Smooth muscle cell (in vitro differentiated cells): Measurements from ENCODE around the gene SLC36A1. TPM values are rescaled to one million over a fixed set of nuclear protein-coding genes. Genes with fewer than 3 reads are reported as not detected.

Experiments
- DNase-seq: peaks from one replicate; lab custom pipeline; 2025; ENCODE audit not compliant: unreplicated experiment; lab: John Stamatoyannopoulos, UW
- H2AFZ ChIP-seq: fragments of 200-600 bp; sonication (generic); 2 replicates; pipeline ENCODE4 v1.6.0; 2016; ENCODE audit warnings: antibody characterized with exemption, low read depth, mild to moderate bottlenecking
- H3F3A ChIP-seq: fragments of 200-600 bp; sonication (generic); 2 replicates; pipeline ENCODE4 v1.6.0; 2017; ENCODE audit warnings: antibody characterized with exemption, low read depth
- H3K27ac ChIP-seq: fragments of 200-600 bp; sonication (generic); 2 replicates; pipeline ENCODE4 v1.5.1; 2016; ENCODE audit warnings: low read depth, mild to moderate bottlenecking
- H3K27me3 ChIP-seq: fragments of 200-600 bp; sonication (generic); 2 replicates; pipeline ENCODE4 v1.6.1; 2016; ENCODE audit warnings: low read depth, mild to moderate bottlenecking
- H3K36me3 ChIP-seq: fragments of 200-600 bp; sonication (generic); 2 replicates; pipeline ENCODE4 v1.5.1; 2016; ENCODE audit warnings: low read depth
- H3K4me1 ChIP-seq: fragments of 200-600 bp; sonication (generic); 2 replicates; pipeline ENCODE4 v1.5.1; 2016; ENCODE audit warnings: low read depth
- H3K4me2 ChIP-seq: fragments of 200-600 bp; sonication (generic); 2 replicates; pipeline ENCODE4 v1.6.0; 2016; ENCODE audit warnings: mild to moderate bottlenecking
- H3K4me3 ChIP-seq: fragments of 200-600 bp; sonication (generic); 2 replicates; pipeline ENCODE4 v1.5.1; 2016; ENCODE audit warnings: mild to moderate bottlenecking
- H3K79me2 ChIP-seq: fragments of 200-600 bp; sonication (generic); 2 replicates; pipeline ENCODE4 v1.6.0; 2016; ENCODE audit warnings: low read depth, mild to moderate bottlenecking
- H3K9ac ChIP-seq: fragments of 200-600 bp; sonication (generic); 2 replicates; pipeline ENCODE4 v1.6.0; 2016; ENCODE audit warnings: low read depth
- H3K9me3 ChIP-seq: fragments of 200-600 bp; sonication (generic); replicated peaks from 2 replicates; pipeline ENCODE4 v1.5.1; 2016; ENCODE audit warnings: low read depth
- H4K20me1 ChIP-seq: fragments of 200-600 bp; sonication (generic); 2 replicates; pipeline ENCODE4 v1.6.0; 2016; ENCODE audit warnings: low read depth
- WGBS: methylation state at CpG from one replicate; pipeline ENCODE4 v1.1.7; 2016; ENCODE audit warnings: low lambda C conversion rate; 5-methylcytosine and 5-hydroxymethylcytosine counted together
- polyA plus RNA-seq: library from polyadenylated mRNA; unstranded; fragments of >200 nt; fragmentation: Nextera tagmentation; extraction: Ambion mirVana; gene quantifications from 2 replicates; pipeline ENCODE4 v1.2.1, GENCODE V29; 2016
- total RNA-seq: library from RNA; depleted of rRNA; stranded (reverse); fragments of >200 nt; gene quantifications from 2 replicates; pipeline ENCODE4 v1.2.3, GENCODE V29; 2014
- TF ChIP-seq, protein P1 (sequence below): fragments of 200-600 bp; sonication (generic); IDR thresholded peaks from 2 replicates; pipeline ENCODE4 v1.5.1; 2017; ENCODE audit warnings: borderline replicate concordance, mild to moderate bottlenecking, antibody characterized with exemption; ENCODE audit not compliant: insufficient read depth, poor library complexity, severe bottlenecking

The SLC36A1 gene
- total and polyA plus RNA-seq, 2 experiments from 2014 or later, result 6.9 to 8.8 TPM

DNA sequence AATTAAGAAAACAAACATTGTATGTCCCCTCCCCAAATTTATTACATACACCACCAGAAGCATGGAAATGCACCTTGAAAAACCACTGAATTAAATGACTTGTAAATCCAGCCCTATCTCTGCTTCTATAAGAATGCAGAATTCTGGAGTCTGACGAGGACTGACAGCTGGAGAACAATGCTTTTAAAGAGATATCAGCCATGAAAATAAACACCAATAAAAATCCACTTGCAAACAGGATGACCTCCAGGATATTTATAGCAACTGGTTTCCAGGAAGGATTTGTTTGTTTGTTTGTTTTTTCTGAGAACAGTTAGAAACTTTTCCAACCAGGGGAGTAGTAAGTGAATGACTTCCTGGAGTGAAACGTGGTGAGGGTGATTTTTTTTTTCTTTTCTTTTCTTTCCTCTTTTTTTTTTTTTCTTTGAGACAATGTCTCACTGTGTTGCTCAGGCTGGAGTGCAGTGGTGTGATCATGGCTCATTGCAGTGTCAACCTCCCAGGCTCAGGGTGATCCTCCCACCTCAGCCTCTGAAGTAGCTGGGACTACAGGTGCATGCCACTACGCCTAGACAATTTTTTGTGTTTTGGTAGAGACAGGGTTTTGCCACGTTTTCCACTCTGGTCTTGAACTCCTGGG lies 38.7 kb upstream of the SLC36A1 start:
- no peak for DNase-seq
- no peak overlapping the region for H3K9ac ChIP-seq
- H3F3A ChIP-seq, result no peaks in the 10 kb centered on the region
- no peaks in the 10 kb centered on the region for H4K20me1 ChIP-seq
- TF ChIP-seq, protein P1, sequence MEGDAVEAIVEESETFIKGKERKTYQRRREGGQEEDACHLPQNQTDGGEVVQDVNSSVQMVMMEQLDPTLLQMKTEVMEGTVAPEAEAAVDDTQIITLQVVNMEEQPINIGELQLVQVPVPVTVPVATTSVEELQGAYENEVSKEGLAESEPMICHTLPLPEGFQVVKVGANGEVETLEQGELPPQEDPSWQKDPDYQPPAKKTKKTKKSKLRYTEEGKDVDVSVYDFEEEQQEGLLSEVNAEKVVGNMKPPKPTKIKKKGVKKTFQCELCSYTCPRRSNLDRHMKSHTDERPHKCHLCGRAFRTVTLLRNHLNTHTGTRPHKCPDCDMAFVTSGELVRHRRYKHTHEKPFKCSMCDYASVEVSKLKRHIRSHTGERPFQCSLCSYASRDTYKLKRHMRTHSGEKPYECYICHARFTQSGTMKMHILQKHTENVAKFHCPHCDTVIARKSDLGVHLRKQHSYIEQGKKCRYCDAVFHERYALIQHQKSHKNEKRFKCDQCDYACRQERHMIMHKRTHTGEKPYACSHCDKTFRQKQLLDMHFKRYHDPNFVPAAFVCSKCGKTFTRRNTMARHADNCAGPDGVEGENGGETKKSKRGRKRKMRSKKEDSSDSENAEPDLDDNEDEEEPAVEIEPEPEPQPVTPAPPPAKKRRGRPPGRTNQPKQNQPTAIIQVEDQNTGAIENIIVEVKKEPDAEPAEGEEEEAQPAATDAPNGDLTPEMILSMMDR, result no peak
- no peaks in the 10 kb centered on the region for H3K4me1 ChIP-seq
- no peak overlapping the region for H3K4me3 ChIP-seq
- H2AFZ ChIP-seq, result no peak overlapping the region
- H3K36me3 ChIP-seq, result no peaks in the 10 kb centered on the region
- WGBS, result 60% methylated on average over 4 of the region's 4 CpGs
- H3K27me3 ChIP-seq, result no peaks in the 10 kb centered on the region
- no peaks in the 10 kb centered on the region for H3K9me3 ChIP-seq
- no peak overlapping the region for H3K4me2 ChIP-seq
- H3K27ac ChIP-seq, result no peak overlapping the region
- no peaks in the 10 kb centered on the region for H3K79me2 ChIP-seq

DNA sequence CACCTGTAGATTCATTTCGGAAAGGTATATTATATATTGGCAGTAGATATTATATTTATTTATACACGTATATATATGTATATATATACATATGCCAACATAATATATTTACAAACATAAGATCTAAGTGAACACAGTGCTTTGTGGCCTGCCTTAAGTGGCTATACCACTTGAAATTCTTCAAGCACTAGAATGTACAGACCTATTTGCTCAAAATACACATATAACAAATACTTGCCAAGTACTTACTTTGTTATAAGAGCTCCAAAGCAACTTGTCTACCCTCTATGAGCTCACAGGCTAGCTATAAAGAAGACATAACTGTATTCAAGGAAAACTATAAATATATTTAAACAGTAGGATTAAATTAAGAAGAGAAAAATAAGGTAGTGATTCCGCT lies 33.6 kb upstream of the SLC36A1 start:
- no peaks in the 10 kb centered on the region for H3K9me3 ChIP-seq
- WGBS, result 58% methylated on average over 3 of the region's 3 CpGs
- H2AFZ ChIP-seq, result no peak overlapping the region
- no peaks in the 10 kb centered on the region for H3F3A ChIP-seq
- TF ChIP-seq, protein P1, result no peak
- no peak overlapping the region for H3K27ac ChIP-seq
- no peaks in the 10 kb centered on the region for H3K4me1 ChIP-seq
- H3K4me3 ChIP-seq, result no peak overlapping the region
- no peaks in the 10 kb centered on the region for H3K27me3 ChIP-seq
- DNase-seq, result no peak
- no peaks in the 10 kb centered on the region for H4K20me1 ChIP-seq
- H3K4me2 ChIP-seq, result no peak overlapping the region
- no peaks in the 10 kb centered on the region for H3K36me3 ChIP-seq
- no peak overlapping the region for H3K9ac ChIP-seq
- H3K79me2 ChIP-seq, result no peaks in the 10 kb centered on the region

DNA sequence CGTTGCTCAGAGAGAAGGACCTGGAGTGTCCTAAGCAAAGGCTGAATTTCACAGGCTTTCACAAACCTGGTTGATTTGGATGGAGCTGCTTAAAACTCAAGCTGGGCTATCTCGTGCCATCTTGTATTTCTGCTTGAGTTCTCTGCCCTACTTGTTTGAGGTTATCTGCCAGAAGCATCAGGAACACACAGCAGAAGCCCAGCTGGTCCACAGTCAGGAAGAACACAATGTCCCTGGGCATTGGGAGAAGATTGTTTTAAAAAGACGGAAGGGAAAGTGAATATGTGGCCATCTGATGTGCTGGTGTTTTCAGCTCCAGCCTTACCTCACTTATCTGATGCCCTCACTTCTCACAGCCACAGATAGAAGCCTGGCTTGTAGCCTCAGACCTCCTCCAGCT lies 32.9 kb upstream of the SLC36A1 start:
- no peak overlapping the region for H3K9ac ChIP-seq
- H3K4me2 ChIP-seq, result no peak overlapping the region
- H2AFZ ChIP-seq, result no peak overlapping the region
- H3K27ac ChIP-seq, result no peak overlapping the region
- no peaks in the 10 kb centered on the region for H3K36me3 ChIP-seq
- no peak overlapping the region for H3K4me3 ChIP-seq
- H3K27me3 ChIP-seq, result no peaks in the 10 kb centered on the region
- H3F3A ChIP-seq, result no peaks in the 10 kb centered on the region
- H4K20me1 ChIP-seq, result no peaks in the 10 kb centered on the region
- TF ChIP-seq, protein P1, result no peak
- H3K9me3 ChIP-seq, result no peaks in the 10 kb centered on the region
- no peak for DNase-seq
- 83% methylated on average over 3 of the region's 3 CpGs for WGBS
- no peaks in the 10 kb centered on the region for H3K79me2 ChIP-seq
- no peaks in the 10 kb centered on the region for H3K4me1 ChIP-seq

DNA sequence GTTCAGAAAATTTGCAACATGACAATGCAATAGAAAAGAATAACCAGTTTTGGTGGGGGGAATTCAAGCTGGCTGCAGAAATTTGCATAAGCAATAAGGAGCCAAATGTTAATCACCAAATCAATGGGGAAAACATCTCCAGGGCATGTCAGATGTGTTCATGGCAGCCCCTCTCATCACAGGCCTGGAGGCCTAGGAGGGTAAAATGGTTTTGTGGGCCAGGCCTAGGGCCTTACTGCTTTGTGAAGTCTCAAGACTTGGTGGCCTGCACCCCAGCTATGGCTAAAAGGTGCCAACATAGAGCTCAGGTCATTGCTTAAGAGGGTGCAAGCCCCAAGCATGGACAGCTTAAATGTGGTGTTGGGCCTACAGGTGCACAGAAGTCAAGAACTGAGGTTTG lies 29.7 kb upstream of the SLC36A1 start:
- DNase-seq, result no peak
- no peak overlapping the region for H3K4me3 ChIP-seq
- H3K27me3 ChIP-seq, result no peaks in the 10 kb centered on the region
- TF ChIP-seq, protein P1, result no peak
- H4K20me1 ChIP-seq, result no peaks in the 10 kb centered on the region
- no peaks in the 10 kb centered on the region for H3K79me2 ChIP-seq
- H3F3A ChIP-seq, result no peaks in the 10 kb centered on the region
- no peak overlapping the region for H3K9ac ChIP-seq
- H3K4me2 ChIP-seq, result no peak overlapping the region
- no peaks in the 10 kb centered on the region for H3K9me3 ChIP-seq
- H2AFZ ChIP-seq, result no peak overlapping the region
- H3K27ac ChIP-seq, result no peak overlapping the region
- no peaks in the 10 kb centered on the region for H3K4me1 ChIP-seq
- no peaks in the 10 kb centered on the region for H3K36me3 ChIP-seq
